HG03196 (cell line): Measurements from ENCODE around the gene MYO5B.

Experiments used
- ATAC-seq: cut with Tn5 transposase; IDR thresholded peaks from one replicate; pipeline ENCODE4 v1.9.1; 2021; ENCODE audit not compliant: unreplicated experiment

MYO5B gene

DNA sequence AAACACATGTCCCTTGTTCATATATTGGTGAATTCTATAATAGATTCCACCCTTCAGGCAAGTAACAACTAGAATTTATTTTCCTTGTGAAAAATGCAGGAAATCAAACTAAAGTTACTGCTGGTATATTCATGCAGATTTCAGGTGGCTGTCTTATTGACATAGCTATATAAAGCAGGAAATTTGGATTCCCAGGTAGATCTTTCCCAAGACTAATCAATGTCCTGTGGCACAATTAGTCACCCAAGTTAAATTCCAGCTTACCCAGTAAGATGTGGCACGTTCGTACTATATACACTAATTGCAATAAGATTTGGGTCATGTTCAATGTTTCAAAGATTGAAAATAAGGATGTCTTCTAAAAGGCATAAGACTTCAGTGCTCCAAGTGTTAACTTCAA, 42.0 kb downstream of the MYO5B start:
- no peak for ATAC-seq

DNA sequence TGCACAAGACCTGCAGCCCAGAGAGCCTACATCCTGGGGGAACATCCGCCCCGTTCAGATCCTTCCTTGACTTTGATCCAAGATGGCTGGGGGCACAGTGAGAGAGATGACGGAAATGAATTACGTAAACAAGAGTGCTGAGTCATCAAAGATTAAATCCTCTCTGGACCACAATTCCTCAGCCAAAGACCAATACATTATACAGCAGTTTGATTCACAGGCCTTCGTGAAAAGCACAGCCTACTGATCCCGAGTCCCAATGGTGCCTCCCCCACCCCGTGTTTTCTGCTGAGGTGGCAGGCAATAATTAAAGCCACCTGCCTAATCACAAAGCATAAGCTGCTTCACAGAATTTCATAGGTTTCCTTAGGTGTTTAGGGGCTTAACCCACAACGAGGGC, 43.0 kb downstream of the MYO5B start:
- ATAC-seq, result no peak

DNA sequence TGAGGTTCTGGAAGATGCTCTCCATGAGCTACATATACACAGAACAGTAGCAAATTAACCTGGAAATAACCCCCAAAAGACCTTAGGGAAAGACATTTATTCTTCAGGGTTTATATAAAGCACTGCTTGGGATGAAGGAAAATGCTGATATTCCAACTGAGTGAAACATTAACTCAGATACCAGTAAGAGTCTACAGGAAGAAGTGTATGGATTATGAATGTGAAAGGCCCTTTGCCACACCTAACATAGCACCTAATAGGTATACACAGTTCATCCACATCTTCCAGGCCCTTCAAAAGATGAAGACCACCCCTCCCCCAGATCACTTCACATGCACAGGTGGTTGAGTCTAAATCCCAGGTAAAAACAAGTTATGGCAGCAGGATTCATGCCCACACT, 50.4 kb downstream of the MYO5B start:
- no peak for ATAC-seq

DNA sequence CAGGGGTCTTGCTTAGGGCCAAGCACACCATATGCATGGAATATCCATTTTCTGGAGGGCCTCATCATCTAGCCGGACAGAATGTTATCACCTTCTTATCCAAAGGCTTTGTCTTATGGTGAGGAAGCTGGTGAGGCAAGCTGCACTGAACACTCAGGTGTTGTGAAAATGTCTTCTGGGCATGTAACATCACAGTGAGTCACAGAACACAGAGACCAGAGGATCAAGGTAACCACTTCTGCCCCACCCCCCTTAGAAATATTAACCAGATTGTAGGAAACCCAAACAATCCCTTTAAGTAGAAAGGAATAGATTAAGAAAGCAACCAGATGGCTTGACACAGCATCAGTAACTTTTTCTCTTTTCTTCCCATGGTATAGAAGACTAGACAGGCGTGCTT, 51.1 kb downstream of the MYO5B start:
- no peak for ATAC-seq

DNA sequence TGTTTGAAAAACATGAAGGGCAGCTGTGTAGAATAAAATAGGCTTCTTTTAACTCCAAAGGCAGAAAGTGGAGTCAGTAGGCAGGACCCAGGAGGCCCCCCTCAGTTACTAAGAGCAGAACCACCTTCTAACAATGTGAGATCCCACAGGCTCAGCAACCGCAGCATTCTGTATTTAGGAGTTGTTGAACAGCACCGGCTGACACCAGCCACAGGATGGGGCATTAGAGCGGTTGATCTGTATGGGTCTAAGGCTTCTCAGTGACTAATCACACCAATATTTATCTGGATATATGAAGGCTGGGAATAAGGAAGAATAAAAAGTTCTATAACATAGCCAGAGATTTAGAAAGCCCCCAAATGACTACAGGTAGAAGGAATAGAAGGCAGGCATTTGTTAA, 51.7 kb downstream of the MYO5B start:
- no peak for ATAC-seq

DNA sequence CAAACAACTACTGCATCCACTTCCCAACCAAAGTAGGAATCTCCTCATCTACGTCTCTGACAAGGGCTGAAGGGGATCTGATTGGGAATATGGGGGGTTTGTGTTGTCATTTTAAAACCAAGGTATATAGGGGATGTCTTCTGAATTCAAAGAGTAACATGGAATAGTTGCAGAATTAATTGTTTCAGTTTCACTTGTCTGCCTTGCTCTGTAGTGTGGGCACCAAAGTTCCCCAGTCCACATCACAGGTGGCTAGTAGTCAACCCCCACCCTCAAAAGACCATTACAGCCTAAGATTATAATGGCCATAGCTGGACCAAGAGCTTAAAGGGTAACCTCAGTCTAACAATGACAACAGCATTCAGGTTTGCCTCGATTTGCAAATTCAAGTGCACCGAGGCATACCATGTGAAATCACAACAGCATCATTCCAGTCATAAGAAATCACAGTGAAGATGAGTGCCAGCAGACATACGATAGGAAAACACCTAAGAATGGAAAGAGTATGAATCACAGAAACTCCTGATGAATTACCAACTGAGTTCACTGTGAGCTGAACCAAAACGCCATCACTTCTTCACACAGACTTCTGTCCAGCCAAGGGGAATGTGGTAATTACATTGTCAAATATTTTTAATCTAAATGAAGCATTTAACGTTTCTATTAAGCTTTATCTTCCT, 52.4 kb downstream of the MYO5B start:
- ATAC-seq, result no peak

DNA sequence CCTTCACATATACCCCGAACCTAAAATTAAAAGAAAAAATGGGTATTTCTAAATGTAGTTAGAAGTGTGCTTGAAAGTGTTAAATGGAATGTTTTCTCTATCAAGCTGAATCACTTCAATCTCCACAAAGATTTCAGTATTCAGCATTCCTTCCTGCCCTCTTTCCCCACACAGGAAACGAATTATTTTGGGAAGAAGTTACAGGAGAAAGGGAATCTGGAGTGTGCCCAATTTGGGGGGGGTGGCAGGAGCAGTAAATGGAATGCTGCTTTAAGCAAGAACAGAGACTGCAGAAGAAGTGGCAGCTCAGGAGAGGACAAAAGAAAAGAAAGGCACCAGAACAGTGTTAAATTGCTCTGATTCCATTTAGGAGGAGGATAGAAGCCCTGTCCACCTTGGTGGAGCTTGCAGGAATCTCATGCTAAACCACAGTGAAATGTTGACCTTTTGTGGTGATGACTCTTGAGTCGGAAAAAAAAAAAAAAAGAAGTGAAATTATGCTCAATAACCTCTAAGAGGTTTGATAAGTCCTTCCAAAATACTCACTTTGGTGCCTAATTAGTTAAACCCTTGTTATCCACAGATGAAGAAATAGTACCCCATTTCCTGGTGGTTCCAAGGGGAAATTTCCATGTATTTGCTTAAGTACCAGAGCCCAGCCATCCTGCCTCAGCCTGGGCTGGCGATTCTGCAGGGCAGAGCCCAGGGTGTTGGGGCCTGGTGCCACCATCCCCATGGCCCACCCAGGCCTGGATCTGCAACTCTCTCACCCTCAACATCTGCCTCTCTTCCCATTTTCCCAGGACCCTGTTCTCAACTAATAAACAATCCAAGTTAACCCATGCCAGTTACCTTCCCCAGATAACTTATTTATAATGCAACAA, 56.5 kb downstream of the MYO5B start:
- ATAC-seq, result no peak

DNA sequence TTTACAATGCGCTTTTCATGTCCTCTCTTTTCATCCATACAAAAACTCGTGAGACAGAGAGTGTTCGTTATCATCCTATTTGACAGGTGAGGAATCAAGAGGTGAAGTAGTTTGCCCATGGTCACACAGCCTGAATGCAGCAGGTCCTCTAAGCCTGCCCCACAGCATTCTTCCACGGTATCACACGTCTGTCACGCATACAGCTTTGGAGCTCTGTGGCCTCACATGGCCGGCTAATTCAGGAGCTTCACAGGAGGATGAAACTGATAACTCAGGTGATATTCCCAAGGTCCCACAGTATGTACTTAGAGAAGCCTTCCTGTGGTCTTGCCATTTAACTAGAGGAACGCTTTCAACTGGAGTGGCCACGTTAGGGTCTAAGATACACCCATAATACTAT, 59.0 kb downstream of the MYO5B start:
- ATAC-seq, result no peak

DNA sequence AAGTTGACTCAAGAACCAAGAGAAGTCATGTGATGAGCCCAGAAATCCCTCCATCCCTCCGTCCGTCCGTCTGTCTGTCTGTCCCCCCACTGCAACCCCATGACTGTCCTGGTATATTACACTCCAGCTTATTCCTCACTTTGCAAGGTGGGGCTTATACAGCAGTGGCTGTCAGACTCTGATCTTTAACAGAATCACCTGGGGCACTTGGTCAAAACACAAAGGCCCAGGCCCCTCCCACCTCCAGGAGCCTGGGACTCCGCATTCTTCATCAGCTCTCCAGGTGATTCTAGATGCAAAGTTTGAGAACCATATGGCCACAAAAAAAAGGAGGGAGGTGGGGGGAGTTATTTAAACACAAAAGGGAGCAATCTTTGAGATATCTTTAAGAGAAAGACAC, 61.4 kb downstream of the MYO5B start:
- ATAC-seq, result no peak

DNA sequence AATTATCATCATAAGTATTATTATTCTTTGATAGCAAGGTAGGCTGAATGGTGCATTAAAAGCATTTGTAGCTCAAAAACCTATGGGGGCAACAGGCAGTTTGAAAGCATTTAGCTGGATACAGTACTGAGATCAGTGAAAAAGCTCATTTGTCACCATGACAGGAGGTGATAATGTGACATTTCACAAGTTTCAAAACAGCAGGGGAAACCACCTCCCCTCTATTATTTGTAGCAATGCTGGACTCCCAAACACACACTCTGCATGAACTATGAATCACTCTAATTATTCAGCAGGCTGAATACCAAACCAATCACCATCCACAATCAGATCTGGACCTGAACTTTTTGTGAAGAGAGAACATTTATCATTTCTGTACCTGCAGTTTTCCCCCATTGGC, 63.4 kb downstream of the MYO5B start:
- no peak for ATAC-seq

DNA sequence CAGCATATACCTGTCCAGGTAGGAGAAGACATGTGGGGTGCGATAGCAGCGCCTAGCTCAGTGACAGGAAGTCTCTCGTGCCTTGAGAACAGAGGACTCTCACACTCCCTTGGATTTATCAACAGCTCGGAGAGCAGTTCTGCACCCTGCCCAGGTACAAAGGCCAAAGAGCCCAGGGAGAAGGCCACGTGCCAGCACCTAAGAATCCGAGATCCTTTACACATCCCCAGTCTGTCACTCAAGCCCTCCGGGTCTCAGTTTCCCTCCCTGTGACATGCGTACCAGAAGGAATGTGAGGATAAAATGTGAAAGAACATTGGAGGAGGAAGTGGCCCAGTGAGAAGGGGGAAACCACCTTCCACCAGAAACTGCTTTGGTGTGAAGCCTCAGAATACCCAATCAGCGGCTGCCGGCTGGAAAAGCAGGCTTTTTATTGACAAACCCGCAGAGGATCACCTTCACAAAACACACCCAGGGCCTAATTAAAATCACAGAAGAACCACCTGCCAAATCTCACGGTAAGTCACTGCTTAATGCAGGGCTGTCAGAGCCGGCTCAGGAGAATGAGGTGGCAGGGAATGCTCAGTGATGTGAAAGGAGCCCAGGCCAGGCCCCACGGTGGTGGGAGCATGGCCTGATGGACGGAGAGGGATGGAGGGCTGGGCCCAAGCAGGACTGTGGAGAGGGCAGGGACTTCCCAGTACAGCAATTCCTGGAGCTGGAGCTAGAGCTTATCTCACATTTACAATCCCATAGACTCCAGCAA, 66.3 kb downstream of the MYO5B start:
- no peak for ATAC-seq

DNA sequence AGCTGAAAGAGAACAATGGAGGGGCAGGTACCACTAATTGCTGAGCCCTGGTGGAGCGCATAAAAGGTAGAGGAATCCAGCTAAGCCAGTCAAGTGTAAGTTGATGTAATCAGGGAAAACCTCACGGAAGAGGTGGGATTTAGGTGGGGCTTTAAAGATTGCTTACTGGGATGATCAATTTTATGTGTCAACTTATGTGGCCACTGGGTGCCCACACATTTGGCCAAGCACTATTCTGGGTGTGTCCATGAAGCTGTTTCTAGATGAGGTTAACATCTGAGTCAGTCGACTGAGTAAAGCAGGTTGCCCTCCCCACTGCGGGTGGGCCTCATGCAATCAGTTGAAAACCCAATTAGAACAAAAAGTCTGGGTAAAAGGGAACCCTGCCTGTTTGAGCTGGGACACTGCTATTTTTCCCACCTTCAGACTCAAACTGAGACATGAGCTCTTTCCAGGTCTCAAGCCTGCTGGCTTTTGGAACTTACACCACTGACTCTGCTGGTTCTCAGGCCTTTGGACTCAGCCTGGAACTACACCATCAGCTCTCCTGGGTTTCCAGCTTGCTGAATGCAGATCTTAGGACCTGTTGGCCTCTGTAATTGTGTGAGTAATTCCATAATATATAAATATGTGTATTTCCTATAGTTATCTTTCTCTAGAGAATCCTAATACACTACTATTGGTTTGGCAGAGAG, 67.3 kb downstream of the MYO5B start:
- no peak for ATAC-seq

DNA sequence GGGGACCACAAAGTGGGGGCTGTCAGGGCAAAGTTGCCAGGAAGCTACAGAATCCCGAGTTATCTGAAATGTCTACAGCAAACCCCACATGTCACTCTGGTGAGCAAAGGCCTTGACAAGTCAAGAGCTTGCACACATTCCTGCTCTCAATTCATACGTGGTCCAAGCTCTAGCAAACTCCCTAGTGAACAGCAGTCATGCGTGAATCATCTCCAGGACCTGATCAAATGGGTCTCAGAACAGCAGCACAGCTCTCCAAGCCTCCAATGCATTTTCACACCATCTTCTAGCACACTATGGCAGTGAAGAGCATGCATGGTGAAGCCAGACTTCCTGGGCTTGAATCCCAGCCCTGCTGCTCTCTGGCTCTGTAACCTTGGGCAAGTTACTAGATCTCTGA, 68.5 kb downstream of the MYO5B start:
- no peak for ATAC-seq

DNA sequence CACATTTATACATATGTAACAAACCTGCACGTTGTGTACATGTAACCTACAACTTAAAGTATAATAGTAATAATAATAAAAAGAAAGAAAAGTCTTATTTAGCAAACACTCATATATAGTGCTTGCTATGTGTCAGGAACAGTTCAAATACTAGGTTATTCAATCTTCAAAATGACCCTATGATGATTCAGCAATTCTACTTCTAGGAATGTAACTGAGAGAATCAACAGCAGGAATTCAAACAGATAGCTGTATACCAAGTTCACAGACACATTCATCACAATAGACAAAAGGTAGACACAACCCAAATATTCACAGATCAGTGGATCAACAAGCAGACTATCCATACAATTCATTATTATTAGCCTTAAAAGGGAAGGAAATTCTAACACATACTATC, 69.5 kb downstream of the MYO5B start:
- no peak for ATAC-seq

DNA sequence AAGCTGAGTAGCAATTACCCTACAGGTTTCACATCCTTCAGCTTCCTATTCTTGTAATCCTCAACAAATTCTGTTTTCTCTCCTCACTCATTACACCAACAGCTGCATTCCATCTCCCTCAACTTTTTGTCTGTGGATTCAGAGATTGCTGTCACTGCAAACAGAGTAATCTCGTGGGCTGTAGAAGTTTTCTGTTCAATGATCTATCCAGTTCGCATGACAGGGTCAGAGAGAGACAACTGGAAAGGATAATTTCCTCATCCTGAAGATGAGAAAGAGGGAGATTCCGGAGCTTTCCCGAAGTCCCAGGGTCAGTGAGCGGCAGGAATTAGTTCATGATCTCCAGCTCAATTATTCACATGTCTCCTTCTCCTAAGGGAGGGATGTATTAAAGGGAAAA, 75.7 kb downstream of the MYO5B start:
- no peak for ATAC-seq

DNA sequence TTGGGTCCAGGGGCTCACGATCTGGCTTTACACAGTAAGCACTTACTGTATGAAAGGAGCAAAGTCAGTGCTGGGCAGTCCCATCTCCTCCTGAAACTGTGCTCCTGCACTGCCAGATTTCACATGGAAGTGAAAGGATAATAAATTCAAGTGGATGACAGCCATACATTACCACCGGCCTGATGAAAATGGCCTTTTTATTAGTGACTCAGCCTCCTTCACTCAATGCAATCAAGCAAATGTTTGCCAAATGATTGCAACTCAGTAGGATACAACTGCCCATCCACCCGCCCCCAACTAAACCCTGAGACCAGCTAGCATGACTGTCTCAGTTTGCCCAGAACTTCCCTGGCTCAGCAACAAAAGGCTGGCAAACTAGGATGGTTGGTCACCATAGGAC, 77.1 kb downstream of the MYO5B start:
- ATAC-seq, result no peak

DNA sequence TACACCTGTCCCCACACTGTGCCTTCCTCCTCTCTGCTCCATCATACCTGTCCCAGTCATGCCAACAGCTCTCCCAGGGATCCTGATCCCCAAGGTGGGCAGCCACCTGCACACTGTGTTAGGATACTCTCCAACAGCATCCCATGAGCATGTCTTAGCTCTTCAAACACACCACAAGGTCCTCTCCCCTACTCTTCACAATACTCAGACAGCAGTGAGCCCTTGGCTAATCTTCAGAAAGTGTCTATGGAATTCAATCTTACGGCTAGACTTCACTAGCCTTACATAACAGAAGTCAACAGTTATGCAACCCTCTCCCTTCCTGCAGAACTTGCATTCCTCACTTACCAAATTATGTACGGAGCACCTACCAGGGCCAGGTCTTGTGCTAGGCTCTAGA, 79.9 kb downstream of the MYO5B start:
- ATAC-seq, result no peak

DNA sequence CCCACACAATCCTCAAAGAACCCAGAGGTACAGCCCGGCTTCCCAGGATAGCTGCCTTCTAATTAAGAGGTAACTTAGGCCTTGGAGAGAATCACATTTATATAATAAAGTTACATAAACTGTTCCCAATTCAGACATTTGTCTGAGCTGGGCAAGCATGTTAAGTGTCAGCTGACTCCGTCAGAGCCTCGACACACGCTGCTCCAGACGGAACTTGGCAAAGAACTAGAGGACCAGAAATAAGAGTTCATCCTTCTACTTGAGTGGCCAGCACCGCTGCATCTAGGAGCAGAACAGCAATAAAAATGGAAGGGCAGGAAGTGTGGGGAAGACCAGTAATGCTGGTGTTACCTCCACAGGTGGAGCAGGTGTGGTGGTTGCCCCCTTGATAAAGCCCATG, 80.5 kb downstream of the MYO5B start:
- ATAC-seq, result no peak

DNA sequence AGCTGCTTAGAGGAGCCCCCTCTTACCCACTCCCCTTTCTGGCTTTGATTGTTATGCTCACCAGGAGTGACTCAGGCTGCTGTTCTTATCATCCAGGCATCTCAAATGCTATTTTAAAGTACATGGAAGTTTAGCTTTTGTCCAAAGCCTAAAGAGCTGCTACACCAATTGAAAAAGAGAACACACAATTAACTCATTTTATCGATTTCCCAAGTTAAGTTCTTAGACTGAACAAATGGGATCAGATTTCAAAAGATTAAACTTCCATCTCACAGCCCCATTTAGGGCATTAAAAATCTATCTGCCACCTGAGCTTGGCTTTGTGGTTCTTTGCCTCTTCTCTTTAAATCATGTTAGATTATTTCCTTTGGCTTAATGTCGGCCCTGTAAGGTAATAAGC, 81.2 kb downstream of the MYO5B start:
- ATAC-seq, result no peak

DNA sequence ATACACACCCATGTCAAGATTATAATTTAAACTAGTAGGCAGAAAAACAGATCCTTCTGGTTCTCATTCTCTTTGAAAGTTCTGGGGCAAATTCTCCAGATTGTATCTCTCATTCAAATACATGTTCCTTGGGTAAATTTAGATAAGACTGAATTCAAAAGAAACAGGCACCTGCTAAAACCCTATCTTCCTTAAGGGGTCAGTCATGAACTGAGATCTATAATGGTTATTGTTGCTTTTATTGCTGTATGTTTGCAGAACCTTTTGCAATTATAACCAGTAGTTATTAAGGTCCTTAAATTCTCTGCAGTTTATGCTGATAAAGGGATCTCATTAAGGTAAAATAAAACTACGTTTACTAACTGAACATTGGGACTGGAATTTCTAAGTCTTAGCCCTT, 83.5 kb downstream of the MYO5B start:
- ATAC-seq, result no peak

DNA sequence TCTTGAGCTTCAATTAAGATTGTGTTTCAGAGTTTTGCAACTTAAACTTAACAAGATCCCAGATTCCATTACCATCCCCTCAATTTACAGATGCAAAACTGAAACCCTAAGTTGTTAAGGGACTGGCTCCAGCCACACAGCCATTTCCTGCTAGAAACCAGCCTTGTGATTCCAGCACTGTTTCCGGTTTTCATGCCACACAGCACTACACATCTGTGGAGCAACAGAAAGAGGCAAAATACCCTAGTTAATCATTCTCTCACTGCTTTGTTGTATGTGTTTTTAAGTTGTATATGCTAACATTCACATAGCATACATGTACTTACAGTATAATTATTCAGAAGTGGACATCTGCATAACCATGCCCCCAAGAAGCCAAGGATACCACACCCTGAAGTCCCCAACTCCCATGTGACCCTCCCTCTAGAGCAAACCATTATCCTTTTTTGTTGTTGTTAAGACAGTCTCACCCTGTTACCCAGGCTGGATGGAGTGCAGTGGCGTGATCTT, 87.4 kb downstream of the MYO5B start:
- ATAC-seq, result no peak
